AG09319 (cell line): ENCODE measurements around the gene EEF1B2.
"Not testable (repeated sequence)": the region's sequence is repeated elsewhere in the genome, so short reads cannot be mapped to it uniquely, and the experiment has no call there.

Experiments used
- DNase-seq: peaks from one replicate; pipeline ENCODE4 v3.0.0-alpha.2; 2010; ENCODE audit warnings: low read depth; ENCODE audit errors: extremely low read depth
- CTCF ChIP-seq: IDR thresholded peaks from 2 replicates; pipeline ENCODE4 v1.5.1; 2011; ENCODE audit warnings: low read depth, mild to moderate bottlenecking, inconsistent platforms, low read length, moderate library complexity

Gene EEF1B2

DNA sequence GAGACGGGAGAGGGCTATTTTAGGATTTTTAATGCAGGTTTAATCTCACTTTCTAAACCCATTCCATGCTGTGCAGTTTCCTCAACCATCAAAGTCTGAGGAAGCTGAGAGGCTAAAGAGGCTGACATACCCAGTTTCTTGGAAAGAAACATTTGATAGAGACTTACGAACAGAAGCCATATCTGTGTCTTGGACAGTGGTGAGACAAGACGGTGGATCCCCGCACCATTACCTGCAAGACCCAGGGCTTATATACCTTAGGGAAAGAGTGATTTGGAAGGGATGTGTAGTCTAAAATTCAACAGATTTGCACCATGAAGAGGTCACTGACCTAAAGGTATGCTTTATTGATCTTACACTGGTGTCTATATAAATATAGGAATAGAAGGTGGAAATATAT lies 13.5 kb downstream of the EEF1B2 start:
- no peak for DNase-seq
- no peak for TF ChIP-seq CTCF

- TF ChIP-seq CTCF, result no peak
- no peak for DNase-seq
Measured at GRCh38 chr2:206176121-206176520, 16.4 kb downstream of the EEF1B2 start.

- DNase-seq, result no peak
- TF ChIP-seq CTCF, result no peak
Measured at GRCh38 chr2:206176901-206177300, 17.2 kb downstream of the EEF1B2 start.

- DNase-seq, result not testable (repeated sequence)
Measured at GRCh38 chr2:206181526-206181925, 21.8 kb downstream of the EEF1B2 start.

GRCh38 chr2:206189691-206190090 lies 30.0 kb downstream of the EEF1B2 start:
- DNase-seq, result no peak
- TF ChIP-seq CTCF, result no peak

DNA sequence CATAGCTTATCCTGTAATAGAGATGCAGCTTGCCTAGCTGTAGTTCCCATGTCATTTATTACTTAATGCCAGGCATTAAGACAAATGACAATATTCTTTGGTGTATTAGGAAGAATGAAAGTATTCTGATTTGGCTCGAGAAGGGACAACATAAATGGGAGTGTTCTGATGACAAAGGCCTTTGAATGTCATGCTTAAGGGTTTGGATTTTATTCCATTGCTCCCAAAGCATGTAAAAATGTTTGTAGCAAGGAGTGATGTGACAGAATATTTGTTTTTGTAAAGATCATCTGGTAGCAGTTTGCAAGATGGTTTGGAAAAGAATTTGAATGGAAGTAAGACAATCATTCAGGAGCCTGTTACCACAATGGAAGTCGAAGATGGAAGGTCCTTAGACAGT lies 30.4 kb downstream of the EEF1B2 start:
- DNase-seq, result no peak
- no peak for TF ChIP-seq CTCF

GRCh38 chr2:206190689-206191088 lies 31.0 kb downstream of the EEF1B2 start:
- DNase-seq, result no peak
- TF ChIP-seq CTCF, result no peak

DNA sequence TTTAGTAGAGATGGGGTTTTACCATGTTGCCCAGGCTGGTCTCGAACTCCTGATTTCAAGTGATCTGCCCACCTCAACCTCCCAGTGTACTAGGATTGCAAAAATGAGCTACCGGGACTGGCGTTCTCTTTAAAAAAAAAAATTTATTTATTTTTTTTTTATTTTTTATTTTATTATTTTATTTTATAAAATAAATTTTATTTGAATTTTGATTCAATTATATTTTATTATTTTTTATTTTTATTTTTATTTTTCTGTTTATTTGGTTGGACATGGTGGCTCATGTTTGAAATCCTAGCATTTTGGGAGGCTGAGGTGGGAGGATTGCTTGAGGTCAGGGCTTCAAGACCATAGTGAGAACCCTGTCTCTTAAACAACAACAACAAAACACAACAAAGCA lies 32.5 kb downstream of the EEF1B2 start:
- TF ChIP-seq CTCF, result no peak
- no peak for DNase-seq
